ENCODE results near the gene CD163L1. TPM values are rescaled to one million over a fixed set of nuclear protein-coding genes. Genes with fewer than 3 reads are reported as not detected.

CD163L1 gene
- total and polyA plus RNA-seq, 11 donors, result 0.25 to 14.0 (median 2.2) TPM

DNA sequence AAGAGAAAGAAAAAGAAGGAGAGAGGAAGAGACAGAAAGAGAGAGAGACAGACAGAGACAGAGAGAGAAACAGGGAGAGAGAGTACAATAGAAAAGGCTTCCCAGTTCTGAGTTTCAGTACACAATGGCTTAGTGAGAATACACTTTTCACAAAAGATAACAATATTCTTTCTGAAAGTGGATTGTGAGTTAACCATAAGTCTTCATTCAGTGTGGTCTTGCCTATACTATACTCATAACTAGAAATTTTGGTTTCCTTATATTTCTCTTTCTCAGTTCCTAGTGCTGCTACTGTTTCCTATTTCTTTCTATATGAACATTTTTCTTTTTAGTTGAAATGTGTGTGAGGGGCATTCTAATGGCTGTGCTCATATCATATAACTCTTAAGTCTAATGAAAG is 9.3 kb downstream of the CD163L1 start:
- intact Hi-C loops (cut with DNase I), result no loop called here
- Histone ChIP-seq H3K4me1 (no peaks in the 10 kb centered on the region), H3K27ac (no peak overlapping the region), H3K36me3 (peaks cover 0 to 4% (median 0%) of the 10 kb centered on the region in 9 donors), H3K4me3 (no peak overlapping the region), H3K9me3 (peaks cover 0 to under 1% (median 0%) of the 10 kb centered on the region in 12 donors), H3K27me3 (peaks cover 0 to 22% (median 3%) of the 10 kb centered on the region in 9 donors)
- no peak for ATAC-seq
- DNase-seq, result no peak
- TF ChIP-seq POLR2A (IDR thresholded peaks at IDR 0.05), result no peak
- TF ChIP-seq, protein P1, sequence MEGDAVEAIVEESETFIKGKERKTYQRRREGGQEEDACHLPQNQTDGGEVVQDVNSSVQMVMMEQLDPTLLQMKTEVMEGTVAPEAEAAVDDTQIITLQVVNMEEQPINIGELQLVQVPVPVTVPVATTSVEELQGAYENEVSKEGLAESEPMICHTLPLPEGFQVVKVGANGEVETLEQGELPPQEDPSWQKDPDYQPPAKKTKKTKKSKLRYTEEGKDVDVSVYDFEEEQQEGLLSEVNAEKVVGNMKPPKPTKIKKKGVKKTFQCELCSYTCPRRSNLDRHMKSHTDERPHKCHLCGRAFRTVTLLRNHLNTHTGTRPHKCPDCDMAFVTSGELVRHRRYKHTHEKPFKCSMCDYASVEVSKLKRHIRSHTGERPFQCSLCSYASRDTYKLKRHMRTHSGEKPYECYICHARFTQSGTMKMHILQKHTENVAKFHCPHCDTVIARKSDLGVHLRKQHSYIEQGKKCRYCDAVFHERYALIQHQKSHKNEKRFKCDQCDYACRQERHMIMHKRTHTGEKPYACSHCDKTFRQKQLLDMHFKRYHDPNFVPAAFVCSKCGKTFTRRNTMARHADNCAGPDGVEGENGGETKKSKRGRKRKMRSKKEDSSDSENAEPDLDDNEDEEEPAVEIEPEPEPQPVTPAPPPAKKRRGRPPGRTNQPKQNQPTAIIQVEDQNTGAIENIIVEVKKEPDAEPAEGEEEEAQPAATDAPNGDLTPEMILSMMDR (IDR thresholded peaks at IDR 0.05), result no peak

DNA sequence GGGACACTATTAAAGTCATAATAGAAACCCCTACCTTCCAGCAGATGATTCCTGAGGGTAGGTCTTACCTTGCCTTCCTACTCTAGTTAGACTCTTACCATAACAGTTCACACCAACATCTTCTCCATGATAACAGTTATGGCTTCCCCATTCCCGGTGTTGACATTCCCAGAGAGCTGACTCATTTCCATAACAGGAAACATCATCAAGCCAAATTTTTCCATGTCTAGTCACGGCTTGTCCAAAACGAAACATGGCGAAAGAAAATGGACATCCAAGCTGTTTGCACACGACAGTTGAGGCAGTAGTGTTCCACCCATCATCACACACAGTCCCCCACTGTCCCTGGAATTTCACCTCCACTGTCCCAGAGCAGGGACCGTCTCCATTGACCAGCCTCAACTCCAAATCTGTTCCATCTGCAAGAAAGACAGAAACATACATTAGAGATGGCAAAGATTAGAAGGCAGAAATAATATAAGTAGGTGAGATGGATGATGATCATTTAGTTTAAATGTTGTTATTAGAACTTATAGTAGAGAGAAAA is 10.6 kb downstream of the CD163L1 start:
- no peak overlapping the region for H3K27ac ChIP-seq
- H3K36me3 ChIP-seq, result peaks cover 0 to 4% (median 0%) of the 10 kb centered on the region in 9 donors
- no peaks in the 10 kb centered on the region for H3K9me3 ChIP-seq
- TF ChIP-seq, protein P1 (IDR thresholded peaks at IDR 0.05), result no peak
- no peak for TF ChIP-seq POLR2A (IDR thresholded peaks at IDR 0.05)
- intact Hi-C loops (cut with DNase I), result no loop called here
- H3K4me1 ChIP-seq, result no peaks in the 10 kb centered on the region
- H3K27me3 ChIP-seq, result peaks cover 0 to 17% (median 0%) of the 10 kb centered on the region in 9 donors
- ATAC-seq, result no peak
- DNase-seq, result no peak
- 52 to 64% (median 58%) methylated on average over 6 of the region's 6 CpGs for WGBS, 4 donors
- no peak overlapping the region for H3K4me3 ChIP-seq

DNA sequence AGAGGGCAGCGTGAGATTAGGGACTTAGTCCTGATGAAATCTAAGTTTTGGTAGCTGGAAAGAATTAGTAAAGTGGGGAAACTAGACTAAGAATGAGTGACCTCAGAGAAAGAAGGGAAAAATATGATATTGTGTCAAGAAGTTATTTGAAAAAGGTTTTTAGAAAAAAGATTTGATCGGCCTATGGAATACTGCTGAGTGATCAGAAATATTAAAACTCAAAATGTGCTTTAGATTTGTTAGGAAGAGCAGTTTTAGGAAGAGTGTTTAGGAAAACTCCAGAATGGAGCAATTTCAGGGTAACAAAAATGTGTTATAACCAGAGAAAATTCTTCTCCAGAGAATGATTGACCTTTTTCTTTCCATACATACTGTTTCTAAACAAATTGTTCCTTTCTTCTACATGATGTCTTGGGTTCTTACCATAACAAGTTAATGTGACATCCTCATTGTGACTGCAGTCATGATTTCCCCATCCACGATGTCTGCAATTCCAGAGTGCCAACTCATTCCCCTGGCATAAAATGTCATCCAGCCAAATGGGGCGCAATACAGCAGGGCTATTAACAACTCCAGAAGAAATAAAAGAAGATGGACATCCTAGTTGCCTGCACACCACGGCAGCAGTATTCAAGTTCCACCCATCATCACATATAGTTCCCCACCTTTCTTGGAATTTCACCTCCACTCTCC is 11.8 kb downstream of the CD163L1 start:
- Histone ChIP-seq H3K9me3 (peaks cover 0 to 2% (median 0%) of the 10 kb centered on the region in 12 donors), H3K27me3 (peaks cover 0 to 17% (median 0%) of the 10 kb centered on the region in 9 donors), H3K27ac (no peak overlapping the region), H3K4me3 (no peak overlapping the region), H3K36me3 (peaks cover 0 to 4% (median 0%) of the 10 kb centered on the region in 9 donors), H3K4me1 (no peaks in the 10 kb centered on the region)
- 84 to 86% (median 85%) methylated on average over 5 of the region's 5 CpGs for WGBS, 4 donors
- intact Hi-C loops (cut with DNase I), result no loop called here
- TF ChIP-seq, protein P1 (IDR thresholded peaks at IDR 0.05), result no peak
- no peak for TF ChIP-seq POLR2A (IDR thresholded peaks at IDR 0.05)
- DNase-seq (no peak), ATAC-seq (no peak)

DNA sequence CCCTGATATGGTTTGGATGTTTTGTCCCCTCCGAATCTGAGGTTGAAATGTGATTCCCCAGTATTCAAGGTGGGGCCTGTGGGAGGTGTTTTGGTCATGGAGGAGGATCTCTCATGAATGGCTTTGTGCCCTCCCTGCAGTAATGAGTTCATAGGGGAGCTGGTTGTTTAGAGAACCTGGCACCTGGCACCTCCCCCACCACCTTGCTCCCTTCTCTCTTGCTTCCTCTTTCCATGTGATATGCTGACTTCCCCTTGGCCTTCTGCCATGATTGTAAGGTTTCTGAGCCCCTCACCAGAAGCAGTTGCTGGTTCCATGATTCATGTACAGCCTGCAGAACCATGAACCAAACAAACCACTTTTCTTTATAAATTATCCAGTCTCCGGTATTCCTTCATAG is 32.6 kb downstream of the CD163L1 start:
- intact Hi-C loops (cut with DNase I), result no loop called here
- ATAC-seq (no peak), DNase-seq (no peak)
- Histone ChIP-seq H3K4me3 (no peak overlapping the region), H3K9me3 (peaks cover 0 to 4% (median 0%) of the 10 kb centered on the region in 12 donors), H3K27ac (no peak overlapping the region), H3K4me1 (no peaks in the 10 kb centered on the region), H3K27me3 (no peaks in the 10 kb centered on the region), H3K36me3 (no peaks in the 10 kb centered on the region)
- 75 to 84% (median 80%) methylated on average over 2 of the region's 2 CpGs for WGBS, 4 donors
- TF ChIP-seq, protein P1 (IDR thresholded peaks at IDR 0.05), result no peak
- no peak for TF ChIP-seq POLR2A (IDR thresholded peaks at IDR 0.05)

Measured in heart left ventricle (tissue), 16 donors.